ENCODE measurements around the gene CCDC183.

Gene CCDC183

GRCh38 chr9:136850866-136851775 lies 55.0 kb downstream of the CCDC183 start:
- DNase-seq, result no peak

DNA sequence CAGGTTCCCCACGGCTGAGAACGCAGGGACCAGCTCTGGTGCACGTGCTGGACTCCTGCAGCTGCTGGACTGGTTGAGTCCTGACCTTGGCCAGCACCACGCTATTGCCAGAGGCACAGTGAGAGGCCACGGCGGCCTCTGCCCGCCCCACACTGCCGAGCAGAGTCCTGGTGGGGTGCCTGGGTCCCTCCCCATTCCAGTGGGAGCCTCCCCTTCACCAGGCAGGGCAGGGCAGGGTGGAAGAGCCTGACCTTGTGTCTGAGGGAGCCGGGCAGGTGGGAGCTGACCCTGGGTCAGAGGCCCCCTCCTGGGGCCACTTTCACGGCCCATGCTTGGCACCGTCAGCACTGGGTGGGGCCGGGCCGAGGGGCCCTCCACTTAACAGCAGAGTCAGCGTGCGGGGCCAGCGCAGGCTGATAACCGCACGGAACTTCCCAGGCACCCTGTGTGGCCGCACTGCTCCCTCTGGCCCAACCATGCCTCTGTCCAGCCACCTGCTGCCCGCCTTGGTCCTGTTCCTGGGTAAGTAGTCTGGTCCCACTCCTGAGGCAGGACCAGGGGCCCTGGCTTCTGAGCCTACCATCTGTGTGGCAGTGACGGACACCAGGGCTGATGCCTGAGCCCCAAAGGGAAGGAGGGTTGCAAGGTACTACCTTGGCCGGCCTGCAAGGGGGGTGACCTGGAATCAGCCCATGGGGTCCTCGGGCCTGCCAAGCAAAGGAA lies 56.0 kb downstream of the CCDC183 start, which contains the start of gene MAMDC4:
Gene MAMDC4 (plus strand): TSS at position 406 of the 723 bp plus-strand sequence. CDS start 71 bp downstream, at position 477.
- no peak for DNase-seq

DNA sequence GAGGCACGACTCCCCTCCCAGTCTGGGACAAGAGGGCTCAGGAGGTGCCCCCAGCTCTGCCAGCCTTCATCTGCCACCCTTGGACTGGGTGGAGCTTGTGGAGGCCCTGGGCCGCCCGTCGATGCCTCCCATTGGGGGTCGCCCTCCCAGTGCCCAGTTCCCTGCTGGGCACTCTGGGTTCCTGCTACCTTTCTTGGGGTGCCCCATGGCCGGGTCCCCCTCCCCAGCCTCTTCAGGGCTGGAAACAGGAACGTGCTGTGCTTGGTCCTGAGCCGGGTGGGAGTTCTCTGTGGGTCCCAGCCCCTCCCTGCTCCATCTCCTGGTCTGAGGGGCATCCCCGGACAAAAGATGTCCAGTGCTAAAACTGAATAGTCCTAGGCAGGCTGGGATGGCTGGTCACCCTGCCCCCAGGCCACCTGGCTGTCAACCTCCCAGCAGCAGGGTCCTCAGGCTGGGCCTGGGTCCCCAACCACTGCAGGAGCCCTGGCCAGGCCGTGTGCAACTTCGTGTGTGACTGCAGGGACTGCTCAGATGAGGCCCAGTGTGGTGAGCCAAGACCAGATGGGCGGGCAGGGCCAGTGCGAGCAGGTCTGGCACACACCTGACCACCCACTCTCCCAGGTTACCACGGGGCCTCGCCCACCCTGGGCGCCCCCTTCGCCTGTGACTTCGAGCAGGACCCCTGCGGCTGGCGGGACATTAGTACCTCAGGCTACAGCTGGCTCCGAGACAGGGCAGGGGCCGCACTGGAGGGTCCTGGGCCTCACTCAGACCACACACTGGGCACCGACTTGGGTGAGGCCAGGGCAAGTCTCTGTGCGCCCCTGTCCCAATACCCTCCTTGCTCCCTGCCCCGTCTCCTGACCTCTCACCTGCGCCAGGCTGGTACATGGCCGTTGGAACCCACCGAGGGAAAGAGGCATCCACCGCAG lies 56.8 kb downstream of the CCDC183 start:
- no peak for DNase-seq

GRCh38 chr9:136853596-136854112 lies 57.5 kb downstream of the CCDC183 start:
- no peak for DNase-seq

DNA sequence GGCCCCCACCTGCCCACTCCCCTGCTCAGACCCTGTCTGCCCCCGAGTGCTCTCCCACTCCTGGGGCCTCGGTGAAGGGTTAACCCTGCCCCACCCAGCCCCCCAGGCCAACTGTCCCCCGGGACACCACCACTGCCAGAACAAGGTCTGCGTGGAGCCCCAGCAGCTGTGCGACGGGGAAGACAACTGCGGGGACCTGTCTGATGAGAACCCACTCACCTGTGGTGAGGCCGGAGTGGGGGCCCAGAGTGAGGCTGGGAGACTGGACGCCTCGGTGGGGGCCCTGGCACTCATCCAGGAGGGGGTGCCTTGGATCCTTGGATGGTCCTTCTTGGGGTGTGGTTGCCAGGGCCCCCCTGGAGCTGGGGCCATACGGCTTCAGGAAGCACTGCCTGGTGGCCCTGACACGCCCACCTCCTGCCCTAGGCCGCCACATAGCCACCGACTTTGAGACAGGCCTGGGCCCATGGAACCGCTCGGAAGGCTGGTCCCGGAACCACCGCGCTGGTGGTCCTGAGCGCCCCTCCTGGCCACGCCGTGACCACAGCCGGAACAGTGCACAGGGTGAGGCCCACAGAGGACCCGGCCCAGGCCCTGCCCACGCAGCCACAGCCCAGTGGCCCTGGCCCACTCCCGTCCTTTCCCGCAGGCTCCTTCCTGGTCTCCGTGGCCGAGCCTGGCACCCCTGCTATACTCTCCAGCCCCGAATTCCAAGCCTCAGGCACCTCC lies 58.1 kb downstream of the CCDC183 start:
- DNase-seq, result no peak

DNA sequence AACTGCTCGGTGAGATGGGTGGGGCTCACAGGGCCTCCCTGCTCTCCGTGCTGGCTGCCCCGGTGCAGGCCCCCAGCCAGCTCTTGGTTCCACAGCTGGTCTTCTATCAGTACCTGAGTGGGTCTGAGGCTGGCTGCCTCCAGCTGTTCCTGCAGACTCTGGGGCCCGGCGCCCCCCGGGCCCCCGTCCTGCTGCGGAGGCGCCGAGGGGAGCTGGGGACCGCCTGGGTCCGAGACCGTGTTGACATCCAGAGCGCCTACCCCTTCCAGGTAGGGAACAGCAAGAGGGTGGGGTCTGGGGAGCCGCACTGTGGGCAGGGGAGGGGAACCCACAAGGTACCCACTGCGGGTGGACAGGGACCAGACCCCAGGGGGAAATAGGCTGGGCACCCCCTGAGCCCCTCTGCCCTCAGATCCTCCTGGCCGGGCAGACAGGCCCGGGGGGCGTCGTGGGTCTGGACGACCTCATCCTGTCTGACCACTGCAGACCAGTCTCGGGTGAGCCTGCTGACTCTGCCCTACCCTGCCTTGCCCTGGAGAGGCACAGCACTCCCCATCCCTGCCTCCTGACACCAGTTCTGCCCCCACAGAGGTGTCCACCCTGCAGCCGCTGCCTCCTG lies 58.8 kb downstream of the CCDC183 start:
- DNase-seq, result no peak

DNA sequence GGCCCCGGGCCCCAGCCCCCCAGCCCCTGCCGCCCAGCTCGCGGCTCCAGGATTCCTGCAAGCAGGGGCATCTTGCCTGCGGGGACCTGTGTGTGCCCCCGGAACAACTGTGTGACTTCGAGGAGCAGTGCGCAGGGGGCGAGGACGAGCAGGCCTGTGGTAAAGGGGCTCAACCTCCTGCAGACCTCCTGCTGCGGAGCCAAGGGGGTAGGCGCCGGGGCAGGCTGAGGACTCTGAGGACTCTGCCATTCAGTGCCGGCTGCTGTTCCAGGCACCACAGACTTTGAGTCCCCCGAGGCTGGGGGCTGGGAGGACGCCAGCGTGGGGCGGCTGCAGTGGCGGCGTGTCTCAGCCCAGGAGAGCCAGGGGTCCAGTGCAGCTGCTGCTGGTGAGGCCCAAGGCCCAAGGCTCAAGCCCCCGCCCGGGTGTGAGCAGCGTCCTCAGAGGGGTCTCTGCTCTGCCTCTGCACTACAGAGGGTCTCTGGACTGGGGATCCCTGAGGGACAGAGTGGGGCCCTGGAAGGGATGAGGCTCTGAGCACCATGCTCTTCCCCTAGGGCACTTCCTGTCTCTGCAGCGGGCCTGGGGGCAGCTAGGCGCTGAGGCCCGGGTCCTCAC lies 59.4 kb downstream of the CCDC183 start:
- no peak for DNase-seq

DNA sequence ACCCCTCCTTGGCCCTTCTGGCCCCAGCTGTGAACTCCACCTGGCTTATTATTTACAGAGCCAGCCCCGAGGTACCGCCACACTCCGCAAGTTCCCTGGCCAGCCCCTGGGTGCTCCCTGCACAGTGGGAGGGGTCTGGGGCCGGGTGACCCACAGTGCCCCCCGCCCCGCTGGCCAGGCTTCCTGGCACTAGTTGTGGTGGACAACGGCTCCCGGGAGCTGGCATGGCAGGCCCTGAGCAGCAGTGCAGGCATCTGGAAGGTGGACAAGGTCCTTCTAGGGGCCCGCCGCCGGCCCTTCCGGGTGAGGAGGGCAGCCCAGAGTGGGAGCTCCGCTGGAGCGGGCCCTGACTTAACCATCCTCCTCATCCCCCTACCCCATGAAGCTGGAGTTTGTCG lies 59.9 kb downstream of the CCDC183 start:
- no peak for DNase-seq

DNA sequence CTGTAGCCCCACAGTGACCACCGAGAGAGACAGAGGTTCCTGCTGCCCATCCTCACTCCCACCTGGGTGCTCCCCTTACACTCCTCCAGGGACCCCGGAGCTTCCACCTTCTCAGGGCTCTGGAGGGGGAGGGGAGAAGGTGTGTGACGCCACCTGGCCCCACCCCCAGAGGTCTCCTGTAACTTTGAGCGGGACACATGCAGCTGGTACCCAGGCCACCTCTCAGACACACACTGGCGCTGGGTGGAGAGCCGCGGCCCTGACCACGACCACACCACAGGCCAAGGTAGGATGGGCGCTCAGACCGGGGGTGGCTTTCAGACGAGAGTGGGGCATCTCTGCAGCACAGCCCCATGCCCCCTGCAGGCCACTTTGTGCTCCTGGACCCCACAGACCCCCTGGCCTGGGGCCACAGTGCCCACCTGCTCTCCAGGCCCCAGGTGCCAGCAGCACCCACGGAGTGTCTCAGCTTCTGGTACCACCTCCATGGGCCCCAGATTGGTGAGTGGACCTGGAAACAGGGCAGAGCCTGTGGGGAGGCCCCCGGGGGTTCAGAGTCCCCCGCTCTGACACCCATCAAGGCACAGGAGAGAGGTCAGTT lies 60.5 kb downstream of the CCDC183 start:
- no peak for DNase-seq

DNA sequence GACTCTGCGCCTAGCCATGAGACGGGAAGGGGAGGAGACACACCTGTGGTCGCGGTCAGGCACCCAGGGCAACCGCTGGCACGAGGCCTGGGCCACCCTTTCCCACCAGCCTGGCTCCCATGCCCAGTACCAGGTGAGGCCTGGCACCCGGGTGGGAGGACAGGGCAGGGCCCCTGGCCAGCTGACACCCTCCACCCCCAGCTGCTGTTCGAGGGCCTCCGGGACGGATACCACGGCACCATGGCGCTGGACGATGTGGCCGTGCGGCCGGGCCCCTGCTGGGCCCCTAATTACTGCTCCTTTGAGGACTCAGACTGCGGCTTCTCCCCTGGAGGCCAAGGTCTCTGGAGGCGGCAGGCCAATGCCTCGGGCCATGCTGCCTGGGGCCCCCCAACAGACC lies 61.0 kb downstream of the CCDC183 start:
- no peak for DNase-seq
